ENCODE results near the gene TRAPPC6A. TPM values are rescaled to one million over a fixed set of nuclear protein-coding genes. Genes with fewer than 3 reads are reported as not detected.
"Not testable (repeated sequence)": the region's sequence is repeated elsewhere in the genome, so short reads cannot be mapped to it uniquely, and the experiment has no call there.

Gene TRAPPC6A
- total RNA-seq, 2 donors from 2014 or later, result 27.2 to 36.8 TPM

DNA sequence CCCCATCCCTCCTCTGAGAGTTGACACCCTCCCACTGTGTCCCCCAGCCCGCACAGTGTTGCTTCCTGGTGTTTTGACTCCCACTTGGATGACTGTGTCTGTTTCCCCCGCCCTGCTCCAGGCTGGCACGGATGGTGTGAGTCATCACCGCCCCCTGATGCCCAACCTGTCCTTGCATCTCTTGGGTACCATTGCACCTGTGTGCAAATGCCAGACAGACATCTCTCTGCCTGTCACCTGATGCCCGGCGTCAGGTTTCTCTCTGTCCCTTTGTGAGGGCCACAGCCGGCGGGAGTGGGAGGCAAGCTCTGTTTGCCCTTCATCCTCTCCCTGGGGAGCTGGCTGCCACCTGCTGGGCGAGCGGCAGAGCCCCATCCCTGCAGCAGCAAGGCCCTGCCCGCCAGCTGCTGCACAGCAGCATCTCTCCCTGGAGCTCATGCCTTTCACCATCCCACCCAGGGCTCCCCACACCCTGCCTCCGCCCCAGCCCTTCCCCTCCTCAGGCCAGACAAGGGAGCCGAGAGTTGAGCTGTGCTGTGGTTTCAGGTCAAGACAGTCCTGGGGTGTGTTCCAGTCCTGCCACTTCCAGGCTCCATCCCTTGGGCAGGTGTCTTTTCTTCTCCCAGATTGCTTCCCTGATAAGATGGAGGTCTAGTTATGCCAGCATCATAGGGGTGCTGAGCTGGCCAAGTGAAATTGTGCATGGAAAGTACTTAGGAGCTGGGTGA, 47.0 kb downstream of the TRAPPC6A start:
- Mint-ChIP-seq H3K9me3 (no peaks in the 10 kb centered on the region), H3K36me3 (no peaks in the 10 kb centered on the region), H3K27ac (peak overlapping the region in 1 of 2 donors; percentile 9)
- DNase-seq (ENCODE audit: low spot score in 2 of 2) (no peak), ATAC-seq (peak; percentile 17 to 21)

DNA sequence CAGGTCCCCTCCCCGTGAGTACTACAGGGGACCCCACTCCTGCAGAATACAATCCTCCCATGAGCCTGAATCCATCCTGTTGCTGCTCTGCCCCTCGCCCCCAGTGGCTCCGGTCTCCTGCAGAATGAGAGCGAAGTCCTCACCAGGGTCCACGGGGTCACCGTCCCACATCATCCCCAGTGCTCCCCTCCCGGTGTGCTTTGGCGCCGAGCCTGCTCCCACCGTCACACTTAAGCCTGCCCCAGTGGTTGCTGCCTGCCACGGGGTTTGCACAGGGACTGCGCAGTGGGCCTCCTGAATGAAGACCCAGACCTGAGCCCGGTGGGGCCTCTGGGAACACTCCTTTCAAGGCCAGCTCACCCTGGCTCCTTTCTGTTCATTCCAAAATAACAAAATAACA, 47.8 kb downstream of the TRAPPC6A start:
- no peak for DNase-seq (ENCODE audit: low spot score in 2 of 2)

DNA sequence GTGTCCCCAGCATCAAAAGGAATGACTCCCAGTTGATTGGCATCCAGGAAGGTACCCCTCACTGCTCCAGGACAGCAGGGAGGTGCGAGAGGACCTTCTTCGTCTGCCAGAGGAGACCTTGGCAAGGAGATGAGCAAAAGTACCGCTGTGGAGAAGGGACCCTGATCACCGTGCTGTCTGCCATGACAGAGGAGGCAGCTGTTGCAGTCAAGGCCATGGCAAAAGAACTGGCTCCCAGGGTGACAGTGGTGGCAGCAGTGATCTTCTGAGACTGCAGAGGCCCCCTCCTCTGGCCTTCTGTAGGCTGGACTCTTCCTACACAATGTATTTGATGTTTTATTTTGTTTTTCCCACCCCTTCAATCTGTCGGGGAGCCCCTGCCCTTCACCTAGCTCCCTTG, 49.2 kb downstream of the TRAPPC6A start:
- ATAC-seq, result no peak
- DNase-seq (ENCODE audit: low spot score in 2 of 2), result no peak
- Mint-ChIP-seq H3K27ac (peak overlapping the region in 1 of 2 donors; percentile 34), H3K9me3 (no peaks in the 10 kb centered on the region), H3K36me3 (no peaks in the 10 kb centered on the region)

More for the DNA sequence above, 47.8 kb downstream of the TRAPPC6A start:
- no peak for ATAC-seq
- no peaks in the 10 kb centered on the region for H3K36me3 Mint-ChIP-seq
- no peak overlapping the region for H3K27ac Mint-ChIP-seq
- H3K9me3 Mint-ChIP-seq, result no peaks in the 10 kb centered on the region

DNA sequence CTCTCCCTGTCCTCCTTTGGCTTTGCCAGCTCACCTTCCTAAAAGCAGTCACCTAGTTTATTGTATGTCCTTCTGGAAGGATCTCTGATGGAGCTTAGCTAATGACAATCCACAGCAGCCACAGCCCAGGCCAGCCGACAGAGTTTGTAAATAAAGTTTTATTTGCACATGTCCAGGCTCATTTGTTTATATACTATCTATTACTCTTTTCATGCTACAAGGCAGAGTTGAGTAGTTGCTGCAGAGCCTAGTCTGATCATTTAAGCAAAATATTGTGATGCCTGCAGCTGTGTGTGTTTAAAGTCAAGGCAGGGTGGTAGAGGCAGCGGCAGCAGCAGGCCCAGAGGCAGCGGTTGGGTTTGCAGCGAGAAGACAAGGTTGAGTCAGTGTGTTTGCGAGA, 49.9 kb downstream of the TRAPPC6A start:
- H3K27ac Mint-ChIP-seq, result peak overlapping the region in 1 of 2 donors; percentile 83
- H3K36me3 Mint-ChIP-seq, result no peaks in the 10 kb centered on the region
- no peak for ATAC-seq
- H3K9me3 Mint-ChIP-seq, result no peaks in the 10 kb centered on the region
- DNase-seq (ENCODE audit: low spot score in 2 of 2), result no peak

DNA sequence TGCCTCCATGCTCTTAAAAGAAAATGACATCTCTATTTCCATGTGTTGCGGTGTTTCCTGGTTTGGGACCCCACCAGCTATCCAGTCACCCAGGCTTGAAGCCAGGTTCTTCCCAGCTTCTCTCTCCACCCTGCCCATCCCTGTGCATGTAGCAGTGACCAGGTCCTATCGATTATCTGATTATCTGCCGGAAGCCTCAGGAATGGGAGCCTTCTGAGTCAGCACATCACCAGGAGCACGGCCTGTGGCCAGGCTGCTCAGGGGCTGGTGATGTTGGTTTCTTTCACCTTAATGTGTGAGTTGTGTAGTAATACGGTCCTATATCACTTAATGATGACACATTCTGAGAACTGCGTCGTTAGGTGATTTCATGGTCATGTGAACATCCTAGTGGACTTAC, 51.4 kb downstream of the TRAPPC6A start:
- H3K9me3 Mint-ChIP-seq, result no peaks in the 10 kb centered on the region
- ATAC-seq, result no peak
- H3K27ac Mint-ChIP-seq, result no peak overlapping the region
- no peaks in the 10 kb centered on the region for H3K36me3 Mint-ChIP-seq
- DNase-seq (ENCODE audit: low spot score in 2 of 2), result no peak

DNA sequence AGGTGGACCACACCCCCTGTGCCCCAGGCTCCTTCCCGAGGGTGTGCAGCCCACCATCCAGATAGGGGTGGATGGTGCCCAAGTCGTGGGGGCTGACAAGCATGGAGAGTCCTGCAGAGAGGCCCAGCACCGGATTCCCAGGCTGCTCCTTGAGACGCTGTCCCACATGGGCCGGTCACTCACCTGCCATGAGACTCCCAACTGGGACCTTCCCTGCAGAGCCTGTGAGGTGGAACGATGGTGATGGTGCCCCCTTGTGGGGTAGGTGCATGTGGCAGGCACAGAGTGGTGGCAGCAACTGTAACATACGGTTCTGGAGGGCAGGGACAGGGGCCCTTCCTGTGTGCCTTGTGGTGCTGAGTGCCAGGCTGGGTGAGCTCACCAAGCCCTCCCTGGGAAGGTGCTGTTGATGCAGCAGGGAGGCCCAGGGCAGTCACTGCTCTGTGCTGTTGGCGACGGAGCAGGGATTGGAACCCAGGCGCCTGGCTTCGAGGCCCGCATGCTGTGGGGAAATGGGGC, 52.0 kb downstream of the TRAPPC6A start:
- DNase-seq (ENCODE audit: low spot score in 2 of 2) (peak; percentile 65 to 82), ATAC-seq (peak; percentile 81 to 91)
- Mint-ChIP-seq H3K27ac (no peak overlapping the region), H3K36me3 (no peaks in the 10 kb centered on the region), H3K9me3 (no peaks in the 10 kb centered on the region)

DNA sequence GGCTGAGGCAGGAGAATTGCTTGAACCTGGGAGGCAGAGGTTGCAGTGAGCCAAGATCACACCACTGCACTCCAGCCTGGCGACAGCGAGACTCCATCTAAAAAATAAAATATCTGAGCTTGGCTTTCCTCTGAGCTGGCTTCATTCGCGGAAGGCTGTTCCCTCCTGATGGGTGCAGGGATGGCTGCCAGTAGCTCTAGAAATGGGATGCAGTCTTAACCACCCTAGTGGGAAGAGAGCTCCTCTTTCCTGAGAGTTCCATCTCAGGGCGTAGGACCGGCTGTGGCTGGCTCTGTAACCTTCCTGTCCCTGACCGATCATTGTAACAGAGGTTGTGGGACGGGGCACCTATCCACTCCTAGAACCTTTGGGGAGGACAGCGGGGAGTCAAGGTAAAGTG, 52.7 kb downstream of the TRAPPC6A start:
- no peaks in the 10 kb centered on the region for H3K9me3 Mint-ChIP-seq
- peaks cover 0 to 1% of the 10 kb centered on the region in 2 donors for H3K36me3 Mint-ChIP-seq
- ATAC-seq, result no peak
- H3K27ac Mint-ChIP-seq, result no peak overlapping the region
- no peak for DNase-seq (ENCODE audit: low spot score in 2 of 2)

DNA sequence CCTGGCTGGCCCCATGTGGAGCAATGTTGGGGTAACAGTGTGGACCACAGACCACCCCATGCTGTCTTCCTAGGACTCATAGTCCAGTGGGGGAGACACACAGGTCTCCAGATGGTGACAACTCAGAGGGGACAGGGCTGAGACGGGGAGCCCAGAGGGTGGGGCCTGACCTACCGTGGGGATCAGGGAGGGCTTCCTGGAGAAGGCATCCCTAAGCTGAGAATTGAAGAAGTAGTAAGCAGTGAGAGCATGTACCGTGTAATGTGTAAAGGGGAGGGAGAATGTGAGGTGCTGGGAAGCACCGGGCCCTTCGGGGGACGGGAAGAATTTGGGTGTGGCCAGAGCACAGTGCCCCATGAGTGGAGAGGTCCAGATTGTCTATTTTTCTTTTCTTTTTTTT, 54.0 kb downstream of the TRAPPC6A start:
- no peaks in the 10 kb centered on the region for H3K9me3 Mint-ChIP-seq
- H3K36me3 Mint-ChIP-seq, result peaks cover 0 to 5% of the 10 kb centered on the region in 2 donors
- no peak for ATAC-seq
- no peak for DNase-seq (ENCODE audit: low spot score in 2 of 2)
- peak overlapping the region in 1 of 2 donors; percentile 48 for H3K27ac Mint-ChIP-seq

DNA sequence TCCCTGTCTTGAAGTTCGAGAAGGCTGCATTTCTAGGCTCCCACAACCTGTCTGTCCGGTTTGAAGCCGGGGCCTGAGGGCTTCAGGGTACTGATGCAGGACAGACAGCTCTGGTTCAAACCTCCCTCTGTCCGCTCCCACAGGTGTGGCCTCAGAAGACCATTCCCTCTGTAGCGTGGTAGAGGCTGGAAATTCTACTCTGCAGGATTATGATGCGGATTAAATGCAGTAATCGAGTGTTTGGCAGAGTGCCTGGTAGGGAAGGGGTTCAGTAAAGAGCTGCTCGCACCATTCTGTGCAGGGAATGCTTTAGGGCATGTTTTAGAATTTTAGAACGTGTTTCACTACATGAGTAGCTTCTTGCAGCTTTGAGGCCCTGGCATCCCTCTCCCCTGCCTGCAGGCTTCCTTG, 54.6 kb downstream of the TRAPPC6A start:
- ATAC-seq (no peak), DNase-seq (ENCODE audit: low spot score in 2 of 2) (no peak)
- no peaks in the 10 kb centered on the region for H3K9me3 Mint-ChIP-seq

DNA sequence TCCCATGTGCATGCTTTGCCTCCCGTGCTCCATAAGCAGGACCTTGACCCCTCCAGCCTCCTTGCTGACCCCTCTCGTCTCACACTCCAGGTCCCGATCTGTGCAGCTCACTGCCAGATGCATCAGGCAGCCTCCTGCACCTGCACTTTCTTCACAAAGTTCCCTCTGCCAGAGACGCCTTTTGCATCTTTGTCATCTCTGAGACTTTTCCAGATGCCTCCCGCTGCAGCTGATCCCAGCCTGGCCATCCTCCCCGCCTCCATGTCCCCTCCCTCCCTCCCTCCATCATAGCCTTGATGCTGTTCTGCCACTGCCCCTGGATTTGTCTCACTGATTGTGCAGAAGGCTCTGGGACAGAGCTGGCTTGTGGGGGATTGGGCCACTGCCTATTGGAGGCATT, 55.2 kb downstream of the TRAPPC6A start:
- peaks cover 0 to 5% of the 10 kb centered on the region in 2 donors for H3K36me3 Mint-ChIP-seq
- ATAC-seq (no peak), DNase-seq (ENCODE audit: low spot score in 2 of 2) (no peak)
- H3K27ac Mint-ChIP-seq, result no peak overlapping the region
- H3K9me3 Mint-ChIP-seq, result no peaks in the 10 kb centered on the region

More for the DNA sequence above, 54.6 kb downstream of the TRAPPC6A start:
- Mint-ChIP-seq H3K36me3 (peaks cover 0 to 5% of the 10 kb centered on the region in 2 donors), H3K27ac (peak overlapping the region in 1 of 2 donors; percentile 48)

DNA sequence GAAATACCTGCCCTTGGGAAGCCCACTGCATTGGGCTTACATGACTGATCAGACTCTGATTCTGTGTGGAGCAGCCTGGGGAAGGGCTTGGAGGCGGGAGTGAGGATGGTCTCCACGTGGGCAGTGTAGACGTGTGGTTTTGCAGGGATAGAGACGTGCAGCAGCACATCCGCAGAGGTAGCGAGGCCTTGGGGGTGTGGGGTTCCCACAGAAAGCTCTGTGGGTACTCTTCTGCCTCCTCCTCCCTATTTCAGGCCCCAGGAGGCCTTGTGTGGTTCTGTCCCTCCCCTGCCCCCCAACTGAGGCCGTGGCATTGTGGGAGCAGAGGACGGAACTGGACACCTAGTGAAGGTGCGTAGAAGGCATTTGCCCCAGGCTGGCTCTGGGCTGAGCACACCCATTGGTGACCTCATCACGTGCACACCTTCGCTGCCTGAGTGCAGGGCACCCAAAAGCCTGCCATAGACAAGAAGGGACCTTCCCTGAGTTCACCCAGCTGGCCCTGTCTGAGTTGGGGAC, 56.2 kb downstream of the TRAPPC6A start:
- Mint-ChIP-seq H3K9me3 (no peaks in the 10 kb centered on the region), H3K36me3 (peaks cover 0 to 5% of the 10 kb centered on the region in 2 donors), H3K27ac (peak overlapping the region in 1 of 2 donors; percentile 84)
- DNase-seq (ENCODE audit: low spot score in 2 of 2) (no peak), ATAC-seq (no peak)

DNA sequence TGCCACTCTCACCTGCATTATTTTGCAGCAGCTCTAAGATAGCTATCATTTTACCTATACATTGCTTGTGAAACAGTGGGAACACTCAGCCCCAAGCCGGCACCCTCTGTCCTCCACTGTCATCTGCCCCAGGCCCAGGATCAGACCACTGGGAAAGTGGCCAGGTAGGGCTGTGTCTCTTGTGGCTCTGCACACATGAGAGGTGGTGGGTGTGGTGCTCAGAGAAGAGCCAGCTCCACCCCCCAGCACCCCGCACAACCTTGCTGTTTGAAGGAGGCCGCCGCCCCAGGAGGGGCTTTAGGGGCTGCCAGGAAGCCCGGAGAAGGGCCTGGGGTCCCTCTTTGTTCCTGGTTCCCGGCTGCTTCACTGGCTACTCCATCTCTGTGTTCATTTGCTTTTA, 58.5 kb downstream of the TRAPPC6A start:
- no peak for DNase-seq (ENCODE audit: low spot score in 2 of 2)
- H3K9me3 Mint-ChIP-seq, result no peaks in the 10 kb centered on the region
- peak overlapping the region in 1 of 2 donors; percentile 76 for H3K27ac Mint-ChIP-seq
- H3K36me3 Mint-ChIP-seq, result peaks cover 0 to 5% of the 10 kb centered on the region in 2 donors
- ATAC-seq, result no peak

DNA sequence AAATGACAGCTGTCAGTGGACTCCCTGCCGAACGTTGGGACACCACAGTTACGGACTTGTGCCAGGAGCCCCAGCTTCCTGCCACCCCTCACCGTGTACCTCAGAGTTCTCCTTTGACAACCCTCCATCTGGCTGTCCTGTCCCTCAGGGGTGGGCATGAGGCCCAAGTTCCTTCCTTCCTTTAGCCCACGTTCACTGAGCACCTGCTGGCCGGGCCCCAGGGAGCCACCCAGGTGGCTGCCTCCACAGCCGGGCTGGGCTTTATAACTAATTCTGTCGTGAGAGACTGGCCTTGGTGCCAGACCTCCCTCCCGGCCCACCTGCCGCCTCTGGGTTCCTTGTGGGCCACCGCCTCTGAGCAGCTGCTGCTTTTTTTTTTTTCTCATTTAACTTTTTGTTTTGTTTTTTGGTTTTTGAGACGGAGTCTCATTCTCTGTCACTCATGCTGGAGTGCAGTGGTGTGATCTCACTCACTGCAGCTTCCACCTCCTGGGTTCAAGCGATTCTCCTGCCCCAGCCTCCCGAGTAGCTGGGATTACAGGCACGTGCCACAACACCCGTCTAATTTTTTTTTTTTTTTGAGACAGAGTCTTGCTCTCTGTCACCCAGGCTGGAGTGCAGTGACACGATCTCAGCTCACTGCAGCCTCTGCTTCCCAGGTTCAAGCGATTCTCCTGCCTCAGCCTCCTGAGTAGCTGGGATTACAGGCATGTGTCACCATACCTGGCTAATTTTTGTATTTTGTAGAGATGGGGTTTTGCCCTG, 59.3 kb downstream of the TRAPPC6A start:
- not testable (repeated sequence) for H3K36me3 Mint-ChIP-seq; H3K9me3 Mint-ChIP-seq; DNase-seq (ENCODE audit: low spot score in 2 of 2)
- peak overlapping the region; percentile 17 to 76 for H3K27ac Mint-ChIP-seq
- peak in 1 of 2 donors; percentile 31 for ATAC-seq

DNA sequence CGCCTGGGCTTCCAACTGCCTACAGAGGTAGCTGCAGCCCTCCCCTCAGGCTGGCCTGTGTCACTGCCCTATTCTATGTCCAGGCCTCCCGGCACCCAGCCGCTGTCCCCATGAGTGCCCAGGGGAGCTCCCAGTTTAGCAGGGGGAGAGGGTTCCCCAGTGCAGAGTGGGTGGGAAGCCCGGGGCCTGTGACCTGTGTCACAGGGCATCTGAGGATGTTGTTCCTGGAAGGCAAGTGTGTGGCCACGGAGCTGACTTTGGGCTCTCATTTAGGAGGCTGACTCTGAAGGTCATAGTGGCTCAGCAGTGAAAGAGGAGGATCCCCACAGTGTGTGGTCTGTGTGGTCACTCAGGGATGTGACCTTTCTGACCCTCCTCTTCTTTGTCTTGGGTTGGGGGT, 59.9 kb downstream of the TRAPPC6A start:
- ATAC-seq (peak in 1 of 2 donors; percentile 8), DNase-seq (ENCODE audit: low spot score in 2 of 2) (no peak)
- H3K36me3 Mint-ChIP-seq, result peaks cover 0 to 5% of the 10 kb centered on the region in 2 donors
- no peaks in the 10 kb centered on the region for H3K9me3 Mint-ChIP-seq
- peak overlapping the region; percentile 27 to 46 for H3K27ac Mint-ChIP-seq

DNA sequence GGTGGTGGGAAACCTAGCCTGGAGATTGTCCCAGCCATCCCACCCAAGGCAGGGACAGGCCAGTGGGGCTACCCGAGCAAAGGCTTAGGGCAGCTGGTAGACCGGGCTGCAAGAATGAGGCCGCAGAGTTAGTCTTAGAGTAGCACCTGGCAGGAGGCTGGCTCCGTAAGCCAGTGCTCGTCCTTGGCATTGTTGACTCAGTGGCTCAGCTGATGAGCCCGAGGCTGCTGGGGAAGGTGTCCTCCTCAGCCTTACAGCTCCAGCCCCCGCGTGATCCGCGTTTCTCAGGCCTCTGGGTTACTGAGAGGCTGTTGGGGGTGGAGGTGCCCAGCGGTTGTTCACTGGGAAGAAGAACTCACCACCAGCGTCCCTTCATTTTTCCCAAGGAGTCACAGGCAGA, 60.4 kb downstream of the TRAPPC6A start:
- DNase-seq (ENCODE audit: low spot score in 2 of 2) (no peak), ATAC-seq (peak; percentile 20 to 34)
- Mint-ChIP-seq H3K27ac (peak overlapping the region in 1 of 2 donors; percentile 27), H3K36me3 (peaks cover 0 to 5% of the 10 kb centered on the region in 2 donors), H3K9me3 (no peaks in the 10 kb centered on the region)

DNA sequence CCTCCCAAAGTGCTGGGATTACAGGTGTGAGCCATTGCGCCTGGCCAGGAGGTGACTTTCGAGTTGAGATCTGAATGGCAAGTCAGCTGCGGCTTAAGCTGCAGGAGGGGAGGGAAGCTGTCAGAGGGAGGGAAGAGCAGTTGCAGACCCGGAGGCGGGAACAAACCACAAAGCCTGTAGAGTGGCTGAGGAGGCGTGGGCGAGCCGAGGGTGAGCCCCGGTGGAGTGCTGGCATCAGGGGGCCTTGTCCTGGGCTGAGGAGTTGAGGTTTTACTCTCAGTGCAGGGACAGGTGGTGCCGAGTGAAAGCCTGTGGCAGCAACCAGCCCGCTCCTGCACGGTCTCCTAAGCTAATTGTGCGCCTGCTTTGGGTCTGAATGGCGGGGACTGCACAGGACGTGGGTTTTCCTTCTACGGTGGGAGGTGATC, 60.9 kb downstream of the TRAPPC6A start:
- DNase-seq (ENCODE audit: low spot score in 2 of 2), result peak; percentile 65 to 79
- peaks cover 0 to 5% of the 10 kb centered on the region in 2 donors for H3K36me3 Mint-ChIP-seq
- ATAC-seq, result peak; percentile 83 to 84
- H3K27ac Mint-ChIP-seq, result peak overlapping the region; percentile 25 to 72
- H3K9me3 Mint-ChIP-seq, result no peaks in the 10 kb centered on the region

Data from activated naive CD4-positive, alpha-beta T cell treated with anti-CD3 and anti-CD28 coated beads, Interleukin-2, amount 50 U/mL, for 72 hours (primary cell).